NOMO-1 (cell line): Measurements from ENCODE around the gene PRSS56.

ENCODE experiments used
- DNase-seq, 2 experiments: peaks; one replicate each; lab custom pipeline; 2025; ENCODE audit not compliant: unreplicated experiment in 2 of 2; lab: John Stamatoyannopoulos, UW

The PRSS56 gene

GRCh38 chr2:232539298-232540231 is 19.4 kb downstream of the PRSS56 start, which contains the start of gene CHRNG:
Gene CHRNG, plus strand, starts transcription at chr2:232539692. Its CDS starts 56 bp downstream, at chr2:232539748.
- DNase-seq: no peak

- no peak for DNase-seq
Observed at GRCh38 chr2:232540441-232541041, 20.4 kb downstream of the PRSS56 start.

- DNase-seq: no peak
Observed at GRCh38 chr2:232541195-232541960, 21.2 kb downstream of the PRSS56 start.

- no peak for DNase-seq
Observed at GRCh38 chr2:232541961-232542714, 21.9 kb downstream of the PRSS56 start.

GRCh38 chr2:232542715-232543467 is 22.7 kb downstream of the PRSS56 start:
- DNase-seq: no peak

GRCh38 chr2:232543491-232543890 is 23.3 kb downstream of the PRSS56 start:
- no peak for DNase-seq

GRCh38 chr2:232543928-232544631 is 23.9 kb downstream of the PRSS56 start:
- no peak for DNase-seq

- no peak for DNase-seq
Observed at GRCh38 chr2:232544674-232545073, 24.5 kb downstream of the PRSS56 start.

GRCh38 chr2:232545511-232546375 is 25.6 kb downstream of the PRSS56 start:
- DNase-seq: no peak

- no peak for DNase-seq
Observed at GRCh38 chr2:232547991-232548390, 27.8 kb downstream of the PRSS56 start.

- no peak for DNase-seq
Observed at GRCh38 chr2:232549655-232550353, 29.6 kb downstream of the PRSS56 start.

GRCh38 chr2:232550354-232551249 is 30.4 kb downstream of the PRSS56 start, which contains the start of the genes EIF4E2 and TIGD1:
Gene EIF4E2, plus strand, starts transcription at chr2:232550689. Its CDS starts 36 bp downstream, at chr2:232550725.
Gene TIGD1, minus strand, starts transcription at chr2:232550557. Its CDS starts 675 bp downstream, at chr2:232549882.
- peak; percentile 83 to 91 for DNase-seq

- DNase-seq: peak in 1 of 2 experiments; percentile 50
Observed at GRCh38 chr2:232551250-232551638, 31.1 kb downstream of the PRSS56 start.

- DNase-seq: no peak
Observed at GRCh38 chr2:232551776-232552175, 31.6 kb downstream of the PRSS56 start.

- DNase-seq: no peak
Observed at GRCh38 chr2:232556426-232556825, 36.2 kb downstream of the PRSS56 start.

GRCh38 chr2:232562515-232563151 is 42.4 kb downstream of the PRSS56 start:
- no peak for DNase-seq
